ENCODE data around the gene RHOH.

The RHOH gene

DNA sequence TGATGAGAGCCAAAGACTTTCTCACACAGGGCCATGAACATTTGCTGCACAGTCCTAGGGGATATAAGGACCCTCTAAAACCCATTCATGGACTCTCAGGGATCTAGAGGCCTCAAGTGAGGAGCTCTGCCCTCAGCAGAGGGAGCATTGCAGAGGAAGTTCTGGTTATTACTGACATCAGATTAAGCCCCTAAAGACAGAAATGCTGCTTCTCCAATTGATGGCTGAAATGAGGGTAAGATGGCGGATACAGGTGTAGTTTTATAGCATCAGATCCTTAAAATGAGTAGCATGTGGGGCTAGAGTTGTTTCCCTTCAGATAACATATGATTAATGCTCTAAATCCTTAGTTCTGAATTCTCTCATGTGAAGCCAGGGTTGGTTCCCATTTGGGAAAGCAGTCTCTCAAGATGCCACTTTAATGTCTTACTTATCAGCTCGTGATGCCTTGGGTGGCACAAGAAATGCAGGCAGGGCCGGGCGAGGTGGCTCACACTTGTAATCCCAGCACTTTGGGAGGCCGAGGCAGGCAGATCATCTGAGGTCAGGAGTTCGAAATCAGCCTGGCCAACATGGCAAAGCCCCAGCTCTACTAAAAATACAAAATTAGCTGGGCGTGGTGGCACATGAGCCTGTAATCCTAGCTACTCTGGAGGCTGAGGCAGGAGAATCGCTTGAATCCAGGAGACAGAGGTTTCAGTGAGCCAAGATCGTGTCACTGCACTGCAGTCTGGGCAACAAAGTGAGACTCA, 7.9 kb downstream of the RHOH start:
- no peak for DNase-seq (ENCODE audit: low read depth in 3 of 3, low spot score in 1 of 3)

DNA sequence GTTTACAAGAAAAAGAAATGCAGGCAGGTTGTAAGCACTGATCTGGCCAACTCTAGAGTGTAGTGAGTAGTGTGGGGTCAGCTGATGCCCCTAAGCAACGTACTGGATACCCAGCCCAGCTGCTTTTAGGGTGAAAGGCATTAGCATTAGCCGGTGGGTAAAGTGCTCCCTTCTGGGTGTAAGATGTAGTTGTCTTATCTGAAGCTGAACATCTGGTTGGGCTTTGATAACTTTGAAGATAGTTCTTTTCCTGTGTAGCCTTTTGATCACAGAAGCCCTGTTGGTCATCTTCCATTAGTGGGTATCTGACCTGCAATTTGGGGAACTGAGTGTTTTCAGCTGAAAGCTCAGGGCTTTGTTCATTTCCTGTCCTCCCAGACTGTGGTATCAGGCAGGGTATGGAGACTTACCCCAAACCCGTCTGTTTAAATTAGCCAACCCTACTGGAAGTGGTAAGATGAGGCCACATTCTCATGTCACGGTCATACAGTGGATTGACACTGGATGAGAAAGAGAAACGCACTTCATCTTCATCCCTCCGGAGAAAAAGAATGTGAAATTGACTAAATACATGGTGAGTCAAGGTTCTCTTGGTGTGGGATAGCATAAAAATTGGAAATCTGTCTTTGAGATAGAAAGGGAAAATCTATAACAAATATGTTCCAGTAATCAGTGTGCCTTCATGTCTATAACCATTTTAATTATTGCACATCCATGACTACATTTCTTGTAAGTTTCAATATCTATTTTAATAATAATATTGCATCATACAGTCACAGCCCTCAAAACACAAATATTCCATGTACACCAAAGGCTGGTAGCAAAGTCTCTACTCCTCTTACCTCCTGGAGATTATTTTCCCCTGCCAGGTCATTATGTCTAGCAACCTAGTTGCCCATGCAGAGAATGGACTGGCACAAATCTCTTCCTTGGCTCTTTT, 8.7 kb downstream of the RHOH start:
- no peak for DNase-seq (ENCODE audit: low read depth in 3 of 3, low spot score in 1 of 3)

- no peak for DNase-seq (ENCODE audit: low read depth in 3 of 3, low spot score in 1 of 3)
Measured at GRCh38 chr4:40206426-40206825, 9.6 kb downstream of the RHOH start.

GRCh38 chr4:40209401-40209800, 12.6 kb downstream of the RHOH start:
- no peak for DNase-seq (ENCODE audit: low read depth in 3 of 3, low spot score in 1 of 3)

GRCh38 chr4:40210776-40211175, 13.9 kb downstream of the RHOH start:
- DNase-seq (ENCODE audit: low read depth in 3 of 3, low spot score in 1 of 3) = no peak

DNA sequence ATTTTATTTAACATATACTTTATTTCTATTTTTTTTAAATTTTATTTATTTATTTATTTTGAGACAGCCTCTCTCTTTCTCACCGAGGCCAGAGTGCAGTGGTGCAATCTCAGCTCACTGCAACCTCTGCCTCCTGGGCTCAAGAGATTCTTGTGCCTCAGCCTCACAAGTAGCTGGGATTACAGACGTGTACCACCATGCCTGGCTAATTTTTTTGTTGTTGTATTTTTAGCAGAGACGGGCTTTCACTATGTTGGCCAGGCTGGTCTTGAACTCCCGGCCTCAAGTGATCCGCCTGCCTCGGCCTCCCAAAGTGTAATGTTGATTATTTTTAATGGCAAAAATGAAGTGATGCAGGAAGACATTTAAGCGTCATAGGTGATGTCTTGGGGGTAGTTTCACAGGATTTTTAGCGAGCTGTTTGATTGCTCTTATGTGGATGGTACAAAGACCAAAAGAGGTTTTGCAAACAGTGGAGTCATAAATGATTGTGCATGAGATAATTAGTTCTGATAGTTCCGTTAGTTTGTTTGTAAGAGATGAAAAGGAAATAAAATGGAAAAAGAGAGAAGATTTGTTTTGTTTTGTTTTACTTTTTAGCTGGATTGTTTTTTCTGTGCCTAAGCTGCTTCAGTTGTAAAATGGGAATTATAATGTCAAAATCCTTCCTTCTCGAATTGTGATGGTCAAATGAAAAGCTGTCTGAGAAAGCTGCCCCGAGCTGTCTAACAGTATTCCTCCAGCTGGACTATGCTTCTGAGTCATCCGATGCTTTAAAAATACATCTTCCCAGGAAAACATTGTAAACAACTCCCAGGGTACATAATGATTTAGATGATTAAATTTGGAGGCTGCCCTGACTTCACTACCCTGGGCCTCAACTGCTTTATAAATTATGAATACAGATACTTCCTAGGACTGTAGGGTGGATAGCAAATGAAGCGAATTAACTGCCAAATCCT, 14.7 kb downstream of the RHOH start:
- DNase-seq (ENCODE audit: low read depth in 3 of 3, low spot score in 1 of 3) = no peak

DNA sequence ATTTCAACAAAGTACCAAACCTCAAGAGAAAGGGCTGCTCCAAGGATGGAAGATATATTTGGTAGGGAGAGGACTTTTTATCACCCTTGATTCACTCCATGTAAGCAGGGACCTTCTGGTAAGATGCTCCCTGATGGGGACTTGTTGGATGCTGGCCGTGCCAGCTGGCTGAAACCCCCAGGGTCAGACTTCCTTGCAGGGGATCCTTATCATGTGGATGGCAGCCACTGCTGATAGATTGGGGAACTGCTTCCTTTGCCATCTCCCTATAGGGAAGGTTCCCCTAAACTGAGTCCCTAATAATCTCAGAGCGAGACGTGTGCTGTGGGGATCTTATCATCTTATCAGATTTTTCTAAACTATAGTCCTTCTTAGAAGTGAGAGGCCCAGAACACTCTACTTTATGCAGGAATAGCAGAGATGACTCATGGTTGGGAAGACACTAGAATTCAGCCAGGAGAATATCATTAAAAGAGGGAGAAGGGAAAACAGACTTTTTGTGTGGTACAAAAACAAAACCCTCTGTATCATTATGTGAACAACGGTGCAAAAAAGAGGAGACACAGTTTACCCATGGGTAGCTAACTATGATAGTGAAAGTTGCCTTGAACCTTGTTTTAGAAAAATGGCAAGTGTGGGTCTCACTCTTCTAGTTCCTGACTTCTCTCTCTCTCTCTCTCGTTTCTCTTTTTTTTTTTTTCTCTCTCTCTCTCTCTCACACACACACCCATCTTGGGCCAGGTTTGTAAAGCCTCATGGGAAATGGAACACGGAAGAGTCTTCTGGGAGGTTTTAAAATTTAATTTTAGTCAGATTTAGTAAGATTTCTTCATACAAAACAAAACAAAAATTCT, 16.1 kb downstream of the RHOH start:
- no peak for DNase-seq (ENCODE audit: low read depth in 3 of 3, low spot score in 1 of 3)

DNA sequence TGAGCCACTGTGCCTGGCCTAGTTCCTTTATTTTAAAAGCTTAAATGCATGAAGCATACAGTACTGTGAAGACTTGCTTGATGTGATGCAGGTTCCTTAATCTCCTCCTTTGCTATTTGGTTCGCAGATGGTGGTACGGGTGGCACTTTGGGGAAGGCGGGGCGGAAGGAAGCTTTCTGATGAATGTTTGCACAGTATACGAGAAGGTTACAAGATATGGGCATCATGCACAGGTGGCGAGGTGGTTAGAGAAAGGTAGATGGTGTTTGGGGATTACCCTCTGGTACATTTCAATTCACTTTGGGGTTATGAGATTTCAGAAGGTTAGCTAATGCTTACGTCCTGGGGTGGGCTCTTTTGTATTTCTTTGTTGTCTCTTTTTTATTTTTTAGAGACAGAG, 17.2 kb downstream of the RHOH start:
- no peak for DNase-seq (ENCODE audit: low read depth in 3 of 3, low spot score in 1 of 3)

DNA sequence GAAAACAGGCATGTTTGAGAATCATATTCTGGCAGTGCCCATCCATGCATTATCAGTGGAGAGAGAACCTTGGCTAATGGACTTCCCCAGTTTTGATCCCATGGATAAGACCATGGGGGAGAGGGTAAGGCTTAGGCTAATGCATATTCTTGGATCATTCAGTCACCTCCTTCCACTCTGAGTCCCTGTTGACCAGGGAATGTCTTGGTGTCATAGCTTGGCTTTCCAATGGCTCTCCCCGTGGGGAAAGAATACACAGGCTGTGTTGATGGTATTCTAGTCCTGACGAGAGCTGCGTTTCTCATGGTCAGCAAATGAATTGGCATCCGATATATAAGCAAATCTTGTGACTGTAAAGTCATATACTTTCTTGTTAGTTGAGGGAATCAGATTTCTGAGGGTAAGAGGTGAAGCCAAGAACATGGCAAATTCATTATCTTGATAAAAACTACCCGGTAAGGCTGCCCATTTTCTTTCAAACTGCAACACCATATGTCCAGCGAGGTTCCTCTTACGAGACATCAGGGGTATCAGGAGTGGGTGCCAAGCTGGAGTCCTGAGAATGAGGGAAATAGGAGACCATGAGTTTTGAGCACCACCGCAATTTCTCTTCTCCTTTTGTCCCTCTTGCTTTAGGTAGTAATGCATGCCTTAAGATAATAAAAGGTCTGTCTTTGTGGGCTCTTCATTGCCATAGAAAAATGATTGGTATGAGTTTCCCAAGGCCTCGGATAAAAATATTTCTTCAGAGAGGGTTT, 18.0 kb downstream of the RHOH start:
- no peak for DNase-seq (ENCODE audit: low read depth in 3 of 3, low spot score in 1 of 3)

GRCh38 chr4:40216622-40217366, 20.0 kb downstream of the RHOH start:
- no peak for DNase-seq (ENCODE audit: low read depth in 3 of 3, low spot score in 1 of 3)

DNA sequence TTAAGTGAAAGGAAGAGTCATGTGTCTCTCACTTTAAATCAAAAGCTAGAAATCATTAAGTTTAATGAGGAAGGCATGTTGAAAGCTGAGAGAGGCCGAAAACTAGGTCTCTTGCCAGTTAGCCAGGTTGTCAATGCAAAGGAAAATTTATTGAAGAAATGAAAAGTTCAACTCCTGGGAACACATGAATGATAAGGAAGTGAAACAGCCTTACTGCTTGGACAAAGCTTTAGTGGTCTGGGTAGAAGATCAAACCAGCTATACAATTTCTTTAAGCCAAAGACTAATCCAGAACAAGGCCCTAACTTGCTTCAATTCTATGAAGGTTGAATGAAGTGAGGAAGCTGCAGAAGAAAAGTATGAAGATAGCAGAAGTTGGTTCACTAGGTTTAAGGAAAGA, 24.9 kb downstream of the RHOH start:
- DNase-seq (ENCODE audit: low read depth in 3 of 3, low spot score in 1 of 3) = no peak

- DNase-seq (ENCODE audit: low read depth in 3 of 3, low spot score in 1 of 3) = no peak
Measured at GRCh38 chr4:40223343-40223742, 26.5 kb downstream of the RHOH start.

- no peak for DNase-seq (ENCODE audit: low read depth in 3 of 3, low spot score in 1 of 3)
Measured at GRCh38 chr4:40224432-40224831, 27.6 kb downstream of the RHOH start.

DNA sequence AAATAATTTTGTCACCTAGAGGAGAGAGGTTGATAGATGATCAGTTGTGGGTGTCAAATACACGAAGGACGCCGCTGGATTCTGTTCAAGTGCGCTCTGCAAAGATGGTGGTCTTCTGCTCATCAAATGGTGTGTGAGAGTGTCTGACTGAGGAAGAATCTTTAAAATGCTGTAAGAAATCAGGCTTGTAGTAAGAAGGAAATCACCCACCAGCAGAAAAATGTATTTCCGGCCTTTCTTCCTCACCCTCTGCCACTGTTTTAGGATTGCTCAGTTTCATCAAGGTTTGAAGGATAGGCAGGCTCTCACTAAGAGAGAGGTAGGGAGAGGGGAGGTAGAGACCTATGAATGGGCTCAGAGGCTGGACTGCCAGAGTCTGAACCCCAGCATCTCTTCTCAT, 28.7 kb downstream of the RHOH start:
- no peak for DNase-seq (ENCODE audit: low read depth in 3 of 3, low spot score in 1 of 3)

GRCh38 chr4:40227284-40227683, 30.5 kb downstream of the RHOH start:
- DNase-seq (ENCODE audit: low read depth in 3 of 3, low spot score in 1 of 3) = no peak

- DNase-seq (ENCODE audit: low read depth in 3 of 3, low spot score in 1 of 3) = no peak
Measured at GRCh38 chr4:40228497-40229365, 31.9 kb downstream of the RHOH start.

- no peak for DNase-seq (ENCODE audit: low read depth in 3 of 3, low spot score in 1 of 3)
Measured at GRCh38 chr4:40231316-40231863, 34.6 kb downstream of the RHOH start.

GRCh38 chr4:40232610-40233009, 35.8 kb downstream of the RHOH start:
- no peak for DNase-seq (ENCODE audit: low read depth in 3 of 3, low spot score in 1 of 3)

Measured in stimulated activated CD4-positive, alpha-beta T cell treated with anti-CD3 and anti-CD28 coated beads, TNF-alpha, amount 100 ng/mL, for 1 hour (primary cell).